LNCAP (cell line): ENCODE results near the gene ERLEC1.

ENCODE experiments used
- CTCF ChIP-seq: fragments of 450-650 bp; IDR thresholded peaks from 2 replicates; pipeline ENCODE4 v1.5.1; 2017; ENCODE audit warnings: mild to moderate bottlenecking

The ERLEC1 gene

GRCh38 chr2:53813151-53813550 lies 26.3 kb downstream of the ERLEC1 start:
- no peak for TF ChIP-seq CTCF

- TF ChIP-seq CTCF, result no peak
Observed at GRCh38 chr2:53818854-53819435, 32.1 kb downstream of the ERLEC1 start.

- TF ChIP-seq CTCF, result no peak
Observed at GRCh38 chr2:53819634-53820033, 32.8 kb downstream of the ERLEC1 start.

GRCh38 chr2:53820048-53820447 lies 33.2 kb downstream of the ERLEC1 start:
- no peak for TF ChIP-seq CTCF

GRCh38 chr2:53820711-53821110 lies 33.9 kb downstream of the ERLEC1 start:
- TF ChIP-seq CTCF, result no peak

- TF ChIP-seq CTCF, result no peak
Observed at GRCh38 chr2:53821810-53822209, 35.0 kb downstream of the ERLEC1 start.

- peak; percentile 25; the same call in 1 of the 2 replicates for TF ChIP-seq CTCF
Observed at GRCh38 chr2:53823639-53824038, 36.8 kb downstream of the ERLEC1 start.

GRCh38 chr2:53826030-53826410 lies 39.2 kb downstream of the ERLEC1 start:
- no peak for TF ChIP-seq CTCF
